HepG2 (cell line): ENCODE results near the gene SYNJ2. TPM values are rescaled to one million over a fixed set of nuclear protein-coding genes. Genes with fewer than 3 reads are reported as not detected.

ENCODE experiments used
- ATAC-seq: fragments of 200-7000 bp; cut with Tn5 transposase; 3 replicates; pipeline ENCODE4 v1.9.1; 2020; ENCODE audit warnings: mild to moderate bottlenecking, moderate library complexity
- BruUV-seq: library from RNA; stranded (reverse); fragments of 400-500 nt; replicated peaks from 2 replicates; lab custom pipeline; 2021; lab: Mats Ljungman, UMichigan
- CTCF ChIA-PET: fragments of 300-600 bp; formaldehyde crosslinking; extraction: SDS; loops from one replicate; lab custom pipeline; 2021; ENCODE audit warnings: low total read pairs, inconsistent platforms, low intra/inter-chr PET ratio; lab: Yijun Ruan, JAX
- POLR2A ChIA-PET: fragments of 350-600 bp; sonication (Branson Sonifier 250); formaldehyde crosslinking; loops from one replicate; lab custom pipeline; 2020; ENCODE audit warnings: antibody characterized with exemption, inconsistent platforms; lab: Yijun Ruan, JAX
- DNase-seq: peaks from one replicate; pipeline ENCODE4 v3.0.0-alpha.2; 2015; ENCODE audit warnings: low spot score
- FAIRE-seq: peaks from 3 replicates; lab custom pipeline; 2011; peaks lifted over from hg19 to GRCh38; lab: Jason Lieb, UNC
- H2AFZ ChIP-seq: one replicate; pipeline ENCODE4 v1.6.1; 2011; ENCODE audit warnings: low read length, inconsistent platforms
- H3K27ac ChIP-seq: fragments of 300-600 bp; 3 replicates; pipeline ENCODE4 v1.8.0; 2011; ENCODE audit warnings: mixed run types, mild to moderate bottlenecking, mixed read lengths, low read length, inconsistent platforms; ENCODE audit not compliant: insufficient read depth; ENCODE audit errors: extremely low read length
- H3K27me3 ChIP-seq, 2 experiments: fragments of 200-600 bp in 1 of 2; 2 replicates in 1 of 2; 3 replicates in 1 of 2; pipeline versions ENCODE4 v1.6.0 to v1.8.0; 2011; ENCODE audit warnings: low read length in 2 of 2, mild to moderate bottlenecking in 2 of 2, moderate library complexity in 2 of 2, inconsistent platforms in 1 of 2; ENCODE audit not compliant: insufficient read depth in 2 of 2, control insufficient read depth in 1 of 2
- H3K36me3 ChIP-seq, 2 experiments: fragments of 200-600 bp in 1 of 2; replicated peaks in 1 of 2; 2 replicates in 1 of 2; 3 replicates in 1 of 2; pipeline versions ENCODE4 v1.5.1 to v1.8.0; 2011; ENCODE audit warnings: low read length in 2 of 2, inconsistent platforms in 1 of 2; ENCODE audit not compliant: insufficient read depth in 2 of 2, control insufficient read depth in 1 of 2
- H3K4me1 ChIP-seq: 2 replicates; pipeline ENCODE4 v1.5.1; 2012; ENCODE audit warnings: low read length, inconsistent platforms; ENCODE audit not compliant: insufficient read depth
- H3K4me2 ChIP-seq: 2 replicates; pipeline ENCODE4 v1.6.0; 2011; ENCODE audit warnings: low read depth, low read length, inconsistent platforms
- H3K4me3 ChIP-seq, 3 experiments: fragments of 200-600 bp in 1 of 3; sonication (generic), shearing (Covaris generic) in 1 of 3; replicated peaks in 1 of 3; 2 replicates each; pipeline ENCODE4 v1.5.1; 2011 to 2016; ENCODE audit warnings: low read length in 3 of 3, inconsistent platforms in 2 of 3, low read depth in 2 of 3, mild to moderate bottlenecking in 2 of 3, control low read depth in 1 of 3, mixed read lengths in 1 of 3; ENCODE audit not compliant: insufficient read depth in 1 of 3
- H3K79me2 ChIP-seq: one replicate; pipeline ENCODE4 v1.6.1; 2011; ENCODE audit warnings: low read length, inconsistent platforms; ENCODE audit not compliant: insufficient read depth
- H3K9ac ChIP-seq: 2 replicates; pipeline ENCODE4 v1.6.0; 2011; ENCODE audit warnings: mild to moderate bottlenecking, low read depth, low read length, inconsistent platforms; ENCODE audit not compliant: insufficient read depth
- H3K9me3 ChIP-seq: 2 replicates; pipeline ENCODE4 v1.5.1; 2012; ENCODE audit warnings: mild to moderate bottlenecking, low read length
- H4K20me1 ChIP-seq: 2 replicates; pipeline ENCODE4 v1.6.0; 2011; ENCODE audit warnings: inconsistent platforms, mild to moderate bottlenecking, low read length, moderate library complexity; ENCODE audit not compliant: insufficient read depth
- CENPBD1 ChIP-seq: sonication (generic); formaldehyde crosslinking; IDR thresholded peaks from 2 replicates; pipeline ENCODE4 v1.8.0; 2022; ENCODE audit warnings: missing genetic modification reagents, low read depth, mild to moderate bottlenecking, borderline replicate concordance
- CHD4 ChIP-seq: fragments of 200-600 bp; sonication (generic); IDR thresholded peaks from 2 replicates; pipeline ENCODE4 v1.7.0; 2017; ENCODE audit warnings: mild to moderate bottlenecking, low read length, borderline replicate concordance
- DPF2 ChIP-seq: sonication (generic); formaldehyde crosslinking; IDR thresholded peaks from 2 replicates; pipeline ENCODE4 v1.4.0; 2020; ENCODE audit warnings: mild to moderate bottlenecking, low read depth, missing genetic modification reagents, borderline replicate concordance
- E2F2 ChIP-seq: sonication (generic); formaldehyde crosslinking; IDR thresholded peaks from 2 replicates; pipeline ENCODE4 v1.4.0; 2020; ENCODE audit warnings: missing genetic modification reagents, borderline replicate concordance
- GATAD2A ChIP-seq: IDR thresholded peaks from 2 replicates; pipeline ENCODE4 v1.6.1; 2016
- HNF1B ChIP-seq: sonication (generic); formaldehyde crosslinking; IDR thresholded peaks from 2 replicates; pipeline ENCODE4 v1.5.1; 2020; ENCODE audit warnings: mild to moderate bottlenecking, moderate library complexity, missing genetic modification reagents
- KDM5B ChIP-seq: sonication (generic); formaldehyde crosslinking; IDR thresholded peaks from 2 replicates; pipeline ENCODE4 v1.4.0; 2020; ENCODE audit warnings: missing genetic modification reagents, mild to moderate bottlenecking, borderline replicate concordance
- MTA1 ChIP-seq: sonication (generic); formaldehyde crosslinking; IDR thresholded peaks from 2 replicates; pipeline ENCODE4 v1.4.0; 2020; ENCODE audit warnings: missing genetic modification reagents, mild to moderate bottlenecking, borderline replicate concordance
- MTERF4 ChIP-seq: sonication (generic); formaldehyde crosslinking; IDR thresholded peaks from 2 replicates; pipeline ENCODE4 v1.8.0; 2023; ENCODE audit warnings: mild to moderate bottlenecking, missing genetic modification reagents
- PRDM15 ChIP-seq: sonication (generic); formaldehyde crosslinking; IDR thresholded peaks from 2 replicates; pipeline ENCODE4 v1.4.0; 2020; ENCODE audit warnings: missing genetic modification reagents
- RBM22 ChIP-seq: fragments of 200-400 bp; formaldehyde crosslinking; optimal IDR thresholded peaks from 2 replicates; pipeline ENCODE3; 2017; ENCODE audit warnings: mild to moderate bottlenecking, low read length, moderate library complexity
- RFXANK ChIP-seq: IDR thresholded peaks from 2 replicates; pipeline ENCODE4 v1.6.1; 2016
- TMF1 ChIP-seq: sonication (generic); formaldehyde crosslinking; IDR thresholded peaks from 2 replicates; pipeline ENCODE4 v1.8.1; 2022; ENCODE audit warnings: low read depth, missing genetic modification reagents
- ZNF230 ChIP-seq: sonication (generic); formaldehyde crosslinking; IDR thresholded peaks from 2 replicates; pipeline ENCODE4 v1.4.0; 2020; ENCODE audit warnings: mild to moderate bottlenecking, missing genetic modification reagents
- WGBS: methylation state at CpG from one replicate; pipeline ENCODE4 v1.1.6; 2017; ENCODE audit warnings: low lambda C conversion rate; 5-methylcytosine and 5-hydroxymethylcytosine counted together
- in situ Hi-C: cut with HindIII; loops from 2 replicates; pipeline ENCODE4 v1.10.0; 2017; ENCODE audit warnings: low pct_unique_long_range_greater_than_20kb; ENCODE audit not compliant: extremely low pct_ligation_motif_present
- intact Hi-C: fragments of 100-400 bp; cut with micrococcal nuclease; formaldehyde crosslinking; loops from one replicate; pipeline ENCODE4 v1.10.0; 2022; ENCODE audit not compliant: unreplicated experiment
- polyA plus RNA-seq, 8 experiments: library from polyadenylated mRNA; depleted of rRNA in 3 of 8; stranded (reverse) in 7 of 8; unstranded in 1 of 8; fragments of >200 nt; fragmentation: Illumina TruSeq in 4 of 8; extraction: Trizol in 4 of 8; gene quantifications; 2 replicates each; pipeline versions ENCODE4 v1.2.1 to v1.2.3, GENCODE V29; 2011 to 2016; ENCODE audit warnings: low read depth in 4 of 8, missing spikeins in 1 of 8, mixed read lengths in 1 of 8; ENCODE audit not compliant: insufficient read depth in 1 of 8
- total RNA-seq, 5 experiments: library from RNA; depleted of rRNA; stranded (reverse); fragments of >200 nt; fragmentation: Illumina TruSeq; extraction: Trizol; gene quantifications; 2 replicates each; pipeline ENCODE4 v1.2.3, GENCODE V29; 2016; ENCODE audit warnings: low read depth in 1 of 5

SYNJ2 gene
- total and polyA plus RNA-seq, 2 of the 13 experiments (the other 11 are each of a cell fraction or from before 2014, with no cell fraction given) = 39.1 to 57.6 TPM

GRCh38 chr6:158050107-158050735 lies 68.6 kb downstream of the SYNJ2 start (continued):
- TF ChIP-seq KDM5B (CRISPR knock-in tag) (no peak), MTERF4 (CRISPR knock-in tag) (no peak), MTA1 (CRISPR knock-in tag) (0 out of 2 replicates have a peak, but pooled peaks have one; percentile 53), CENPBD1 (CRISPR knock-in tag) (no peak), ZNF230 (CRISPR knock-in tag) (no peak), E2F2 (no peak)

- H3K4me1 ChIP-seq = peaks cover 41% of the 10 kb centered on the region
- CTCF ChIA-PET = no interaction called here
- POLR2A ChIA-PET = no interaction called here
- no peaks in the 10 kb centered on the region for H3K27me3 ChIP-seq
- no peak overlapping the region for H3K4me3 ChIP-seq
- WGBS = 93% methylated on average over 4 of the region's 4 CpGs
- no peaks in the 10 kb centered on the region for H3K9me3 ChIP-seq
- intact Hi-C loops (no loop called here), in situ Hi-C loops (no loop called here)
- no peak overlapping the region for H2AFZ ChIP-seq
- FAIRE-seq = no peak
- no peak for ATAC-seq
- H3K9ac ChIP-seq = no peak overlapping the region
- H3K36me3 ChIP-seq = peaks cover 44 to 81% of the 10 kb centered on the region in 2 experiments
- no peak overlapping the region for H3K4me2 ChIP-seq
- H4K20me1 ChIP-seq = no peaks in the 10 kb centered on the region; the same call in 1 of the 2 replicates
- no peak for DNase-seq
- H3K79me2 ChIP-seq = peaks cover 3% of the 10 kb centered on the region
- no TSS peak for BruUV-seq
- no peak overlapping the region for H3K27ac ChIP-seq
- TF ChIP-seq GATAD2A (CRISPR knock-in tag) (no peak), TMF1 (CRISPR knock-in tag) (no peak), CHD4 (no peak), DPF2 (no peak), PRDM15 (CRISPR knock-in tag) (no peak), HNF1B (CRISPR knock-in tag) (no peak), RBM22 (peak; percentile 45), RFXANK (CRISPR knock-in tag) (no peak)
Measured at GRCh38 chr6:158050955-158051354, 69.3 kb downstream of the SYNJ2 start.
